ENCODE results near the gene LGR4.

DNA sequence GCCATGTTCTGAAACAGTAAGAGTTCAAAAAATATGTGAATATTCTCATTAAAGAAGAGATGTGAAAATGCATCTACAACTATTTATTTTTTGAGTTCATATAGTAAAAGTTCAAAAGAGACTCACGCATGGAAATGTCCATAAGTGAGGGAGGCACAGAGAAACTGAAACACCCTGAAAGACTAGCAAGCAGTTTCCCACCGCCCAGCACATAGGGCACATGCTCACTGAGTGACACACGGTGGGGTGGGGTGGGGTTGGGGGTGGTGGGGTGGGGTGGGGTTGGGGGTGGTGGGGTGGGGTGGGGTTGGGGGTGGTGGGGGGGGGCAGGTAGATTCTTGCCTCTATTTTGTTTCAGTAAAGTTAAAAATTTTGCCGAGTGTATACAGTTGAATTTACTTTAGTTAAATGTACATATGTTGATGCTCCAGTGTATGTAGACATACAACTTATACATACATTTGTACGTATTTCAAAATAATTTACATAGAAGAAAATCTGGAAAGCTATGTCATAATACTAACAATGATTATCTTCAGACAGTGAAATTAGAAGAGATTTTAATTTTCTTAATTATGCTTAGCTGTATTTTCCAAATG lies 115.9 kb downstream of the LGR4 start:
- TF ChIP-seq POLR2A (IDR thresholded peaks at IDR 0.05), result no peak
- TF ChIP-seq, protein P1, sequence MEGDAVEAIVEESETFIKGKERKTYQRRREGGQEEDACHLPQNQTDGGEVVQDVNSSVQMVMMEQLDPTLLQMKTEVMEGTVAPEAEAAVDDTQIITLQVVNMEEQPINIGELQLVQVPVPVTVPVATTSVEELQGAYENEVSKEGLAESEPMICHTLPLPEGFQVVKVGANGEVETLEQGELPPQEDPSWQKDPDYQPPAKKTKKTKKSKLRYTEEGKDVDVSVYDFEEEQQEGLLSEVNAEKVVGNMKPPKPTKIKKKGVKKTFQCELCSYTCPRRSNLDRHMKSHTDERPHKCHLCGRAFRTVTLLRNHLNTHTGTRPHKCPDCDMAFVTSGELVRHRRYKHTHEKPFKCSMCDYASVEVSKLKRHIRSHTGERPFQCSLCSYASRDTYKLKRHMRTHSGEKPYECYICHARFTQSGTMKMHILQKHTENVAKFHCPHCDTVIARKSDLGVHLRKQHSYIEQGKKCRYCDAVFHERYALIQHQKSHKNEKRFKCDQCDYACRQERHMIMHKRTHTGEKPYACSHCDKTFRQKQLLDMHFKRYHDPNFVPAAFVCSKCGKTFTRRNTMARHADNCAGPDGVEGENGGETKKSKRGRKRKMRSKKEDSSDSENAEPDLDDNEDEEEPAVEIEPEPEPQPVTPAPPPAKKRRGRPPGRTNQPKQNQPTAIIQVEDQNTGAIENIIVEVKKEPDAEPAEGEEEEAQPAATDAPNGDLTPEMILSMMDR (IDR thresholded peaks at IDR 0.05), result no peak
